HepG2 (cell line): ENCODE data around the gene RAD9A.

Experiments
- E2F1 ChIP-seq: sonication (generic); formaldehyde crosslinking; IDR thresholded peaks from 2 replicates; pipeline ENCODE4 v1.5.0; 2020; ENCODE audit warnings: missing genetic modification reagents
- EEA1 ChIP-seq: sonication (generic); formaldehyde crosslinking; IDR thresholded peaks from 2 replicates; pipeline ENCODE4 v1.5.1; 2020; ENCODE audit warnings: mild to moderate bottlenecking, missing genetic modification reagents, borderline replicate concordance
- EP300 ChIP-seq, 3 experiments: sonication (generic) in 1 of 3; formaldehyde crosslinking in 1 of 3; IDR thresholded peaks; 2 replicates each; pipeline versions ENCODE4 v1.5.1 to v1.6.1; 2011 to 2020; ENCODE audit warnings: low read depth in 2 of 3, low read length in 2 of 3, borderline replicate concordance in 1 of 3, improper control_type of control experiment in 1 of 3, mild to moderate bottlenecking in 1 of 3, missing genetic modification reagents in 1 of 3, moderate library complexity in 1 of 3
- ETV6 ChIP-seq: sonication (generic); formaldehyde crosslinking; conservative IDR thresholded peaks from 2 replicates; pipeline ENCODE4 v1.4.0; 2020; ENCODE audit warnings: missing genetic modification reagents
- JUND ChIP-seq: sonication (generic); formaldehyde crosslinking; IDR thresholded peaks from 2 replicates; pipeline ENCODE4 v1.8.0; 2022; ENCODE audit warnings: mild to moderate bottlenecking, missing genetic modification reagents
- MED1 ChIP-seq: sonication (generic); formaldehyde crosslinking; IDR thresholded peaks from 2 replicates; pipeline ENCODE4 v1.4.0; 2020; ENCODE audit warnings: missing genetic modification reagents
- MTA3 ChIP-seq: sonication (generic); formaldehyde crosslinking; IDR thresholded peaks from 2 replicates; pipeline ENCODE4 v1.4.0; 2020; ENCODE audit warnings: missing genetic modification reagents
- ZNF766 ChIP-seq: sonication (generic); formaldehyde crosslinking; IDR thresholded peaks from 2 replicates; pipeline ENCODE4 v1.5.0; 2020; ENCODE audit warnings: missing genetic modification reagents, borderline replicate concordance
- TF ChIP-seq, protein P1 (sequence below): sonication (generic); formaldehyde crosslinking; IDR thresholded peaks from 2 replicates; pipeline ENCODE4 v1.4.0; 2020; ENCODE audit warnings: low read depth, missing genetic modification reagents
- TF ChIP-seq, protein P2 (sequence below): IDR thresholded peaks from 2 replicates; pipeline ENCODE4 v1.6.1; 2012; ENCODE audit warnings: inconsistent platforms
- TF ChIP-seq, protein P3 (sequence below): sonication (generic); formaldehyde crosslinking; conservative IDR thresholded peaks from 2 replicates; pipeline ENCODE4 v1.8.0; 2022; ENCODE audit warnings: mild to moderate bottlenecking, moderate library complexity, missing genetic modification reagents
- TF ChIP-seq, protein P4 (sequence below), 2 experiments: IDR thresholded peaks; 2 replicates each; pipeline ENCODE4 v1.6.1; 2011 to 2012; ENCODE audit warnings: low read length in 2 of 2, borderline replicate concordance in 1 of 2, low read depth in 1 of 2, mild to moderate bottlenecking in 1 of 2, moderate library complexity in 1 of 2
- TF ChIP-seq, protein P5 (sequence below): sonication (generic); formaldehyde crosslinking; IDR thresholded peaks from 2 replicates; pipeline ENCODE4 v1.5.0; 2020; ENCODE audit warnings: mild to moderate bottlenecking, missing genetic modification reagents, moderate library complexity

DNA sequence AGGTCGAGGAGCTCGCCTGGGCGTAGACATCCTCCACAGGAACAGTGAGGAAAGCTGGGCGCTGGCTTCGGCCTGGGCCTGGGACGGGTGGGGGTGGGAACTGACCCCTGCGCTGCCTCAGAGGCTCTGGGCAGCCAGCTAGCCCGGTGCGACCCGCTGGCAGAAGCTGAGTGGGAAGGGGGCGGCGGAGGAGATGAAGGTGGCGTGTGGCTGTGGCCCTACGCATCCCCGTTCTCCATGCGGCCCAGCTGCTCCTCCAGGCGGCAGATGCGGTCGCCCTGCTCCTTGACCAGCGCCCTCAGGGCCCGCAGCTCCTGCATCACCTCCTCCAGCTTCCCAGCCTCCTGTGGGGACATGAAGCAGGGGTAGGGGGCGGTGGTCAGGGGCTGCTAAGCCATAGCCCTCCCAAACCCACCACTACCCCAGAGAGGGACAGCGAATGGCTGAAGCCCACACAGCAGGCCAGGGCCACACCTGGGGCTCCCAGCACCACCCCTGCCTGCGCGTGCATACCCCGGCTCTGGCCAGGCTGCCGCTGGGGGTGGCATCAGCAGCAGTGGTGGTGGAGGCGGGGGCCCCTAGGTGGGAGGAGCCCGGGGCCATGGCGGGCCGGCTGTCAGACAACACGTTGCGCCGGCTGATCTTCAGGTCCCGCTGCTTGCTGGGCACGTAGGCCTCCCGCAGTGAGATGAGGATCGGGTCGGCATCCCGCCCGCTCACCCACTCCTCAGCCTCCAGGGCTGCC, 46.5 kb downstream of the RAD9A start:
- TF ChIP-seq E2F1 (CRISPR knock-in tag) (no peak), ETV6 (CRISPR knock-in tag) (no peak), MTA3 (CRISPR knock-in tag) (no peak), JUND (CRISPR knock-in tag) (no peak), EP300 (IDR thresholded peaks at IDR 0.05; ENCODE audit: low read depth in 2 of 2, low read length in 2 of 2) (no peak), EP300 (CRISPR knock-in tag; IDR thresholded peaks at IDR 0.05; ENCODE audit: borderline replicate concordance) (no peak), ZNF766 (CRISPR knock-in tag) (no peak), MED1 (CRISPR knock-in tag) (no peak), EEA1 (CRISPR knock-in tag) (no peak)
- TF ChIP-seq, protein P1, sequence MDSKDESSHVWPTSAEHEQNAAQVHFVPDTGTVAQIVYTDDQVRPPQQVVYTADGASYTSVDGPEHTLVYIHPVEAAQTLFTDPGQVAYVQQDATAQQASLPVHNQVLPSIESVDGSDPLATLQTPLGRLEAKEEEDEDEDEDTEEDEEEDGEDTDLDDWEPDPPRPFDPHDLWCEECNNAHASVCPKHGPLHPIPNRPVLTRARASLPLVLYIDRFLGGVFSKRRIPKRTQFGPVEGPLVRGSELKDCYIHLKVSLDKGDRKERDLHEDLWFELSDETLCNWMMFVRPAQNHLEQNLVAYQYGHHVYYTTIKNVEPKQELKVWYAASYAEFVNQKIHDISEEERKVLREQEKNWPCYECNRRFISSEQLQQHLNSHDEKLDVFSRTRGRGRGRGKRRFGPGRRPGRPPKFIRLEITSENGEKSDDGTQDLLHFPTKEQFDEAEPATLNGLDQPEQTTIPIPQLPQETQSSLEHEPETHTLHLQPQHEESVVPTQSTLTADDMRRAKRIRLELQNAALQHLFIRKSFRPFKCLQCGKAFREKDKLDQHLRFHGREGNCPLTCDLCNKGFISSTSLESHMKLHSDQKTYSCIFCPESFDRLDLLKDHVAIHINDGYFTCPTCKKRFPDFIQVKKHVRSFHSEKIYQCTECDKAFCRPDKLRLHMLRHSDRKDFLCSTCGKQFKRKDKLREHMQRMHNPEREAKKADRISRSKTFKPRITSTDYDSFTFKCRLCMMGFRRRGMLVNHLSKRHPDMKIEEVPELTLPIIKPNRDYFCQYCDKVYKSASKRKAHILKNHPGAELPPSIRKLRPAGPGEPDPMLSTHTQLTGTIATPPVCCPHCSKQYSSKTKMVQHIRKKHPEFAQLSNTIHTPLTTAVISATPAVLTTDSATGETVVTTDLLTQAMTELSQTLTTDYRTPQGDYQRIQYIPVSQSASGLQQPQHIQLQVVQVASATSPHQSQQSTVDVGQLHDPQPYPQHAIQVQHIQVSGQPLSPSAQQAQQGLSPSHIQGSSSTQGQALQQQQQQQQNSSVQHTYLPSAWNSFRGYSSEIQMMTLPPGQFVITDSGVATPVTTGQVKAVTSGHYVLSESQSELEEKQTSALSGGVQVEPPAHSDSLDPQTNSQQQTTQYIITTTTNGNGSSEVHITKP (CRISPR knock-in tag), result no peak
- TF ChIP-seq, protein P2, sequence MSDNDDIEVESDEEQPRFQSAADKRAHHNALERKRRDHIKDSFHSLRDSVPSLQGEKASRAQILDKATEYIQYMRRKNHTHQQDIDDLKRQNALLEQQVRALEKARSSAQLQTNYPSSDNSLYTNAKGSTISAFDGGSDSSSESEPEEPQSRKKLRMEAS, result no peak
- TF ChIP-seq, protein P3, sequence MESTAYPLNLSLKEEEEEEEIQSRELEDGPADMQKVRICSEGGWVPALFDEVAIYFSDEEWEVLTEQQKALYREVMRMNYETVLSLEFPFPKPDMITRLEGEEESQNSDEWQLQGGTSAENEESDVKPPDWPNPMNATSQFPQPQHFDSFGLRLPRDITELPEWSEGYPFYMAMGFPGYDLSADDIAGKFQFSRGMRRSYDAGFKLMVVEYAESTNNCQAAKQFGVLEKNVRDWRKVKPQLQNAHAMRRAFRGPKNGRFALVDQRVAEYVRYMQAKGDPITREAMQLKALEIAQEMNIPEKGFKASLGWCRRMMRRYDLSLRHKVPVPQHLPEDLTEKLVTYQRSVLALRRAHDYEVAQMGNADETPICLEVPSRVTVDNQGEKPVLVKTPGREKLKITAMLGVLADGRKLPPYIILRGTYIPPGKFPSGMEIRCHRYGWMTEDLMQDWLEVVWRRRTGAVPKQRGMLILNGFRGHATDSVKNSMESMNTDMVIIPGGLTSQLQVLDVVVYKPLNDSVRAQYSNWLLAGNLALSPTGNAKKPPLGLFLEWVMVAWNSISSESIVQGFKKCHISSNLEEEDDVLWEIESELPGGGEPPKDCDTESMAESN, result no peak
- TF ChIP-seq, protein P4, sequence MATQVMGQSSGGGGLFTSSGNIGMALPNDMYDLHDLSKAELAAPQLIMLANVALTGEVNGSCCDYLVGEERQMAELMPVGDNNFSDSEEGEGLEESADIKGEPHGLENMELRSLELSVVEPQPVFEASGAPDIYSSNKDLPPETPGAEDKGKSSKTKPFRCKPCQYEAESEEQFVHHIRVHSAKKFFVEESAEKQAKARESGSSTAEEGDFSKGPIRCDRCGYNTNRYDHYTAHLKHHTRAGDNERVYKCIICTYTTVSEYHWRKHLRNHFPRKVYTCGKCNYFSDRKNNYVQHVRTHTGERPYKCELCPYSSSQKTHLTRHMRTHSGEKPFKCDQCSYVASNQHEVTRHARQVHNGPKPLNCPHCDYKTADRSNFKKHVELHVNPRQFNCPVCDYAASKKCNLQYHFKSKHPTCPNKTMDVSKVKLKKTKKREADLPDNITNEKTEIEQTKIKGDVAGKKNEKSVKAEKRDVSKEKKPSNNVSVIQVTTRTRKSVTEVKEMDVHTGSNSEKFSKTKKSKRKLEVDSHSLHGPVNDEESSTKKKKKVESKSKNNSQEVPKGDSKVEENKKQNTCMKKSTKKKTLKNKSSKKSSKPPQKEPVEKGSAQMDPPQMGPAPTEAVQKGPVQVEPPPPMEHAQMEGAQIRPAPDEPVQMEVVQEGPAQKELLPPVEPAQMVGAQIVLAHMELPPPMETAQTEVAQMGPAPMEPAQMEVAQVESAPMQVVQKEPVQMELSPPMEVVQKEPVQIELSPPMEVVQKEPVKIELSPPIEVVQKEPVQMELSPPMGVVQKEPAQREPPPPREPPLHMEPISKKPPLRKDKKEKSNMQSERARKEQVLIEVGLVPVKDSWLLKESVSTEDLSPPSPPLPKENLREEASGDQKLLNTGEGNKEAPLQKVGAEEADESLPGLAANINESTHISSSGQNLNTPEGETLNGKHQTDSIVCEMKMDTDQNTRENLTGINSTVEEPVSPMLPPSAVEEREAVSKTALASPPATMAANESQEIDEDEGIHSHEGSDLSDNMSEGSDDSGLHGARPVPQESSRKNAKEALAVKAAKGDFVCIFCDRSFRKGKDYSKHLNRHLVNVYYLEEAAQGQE (IDR thresholded peaks at IDR 0.05; ENCODE audit: borderline replicate concordance in 1 of 2, low read depth in 1 of 2, low read length in 2 of 2), result no peak
- TF ChIP-seq, protein P5, sequence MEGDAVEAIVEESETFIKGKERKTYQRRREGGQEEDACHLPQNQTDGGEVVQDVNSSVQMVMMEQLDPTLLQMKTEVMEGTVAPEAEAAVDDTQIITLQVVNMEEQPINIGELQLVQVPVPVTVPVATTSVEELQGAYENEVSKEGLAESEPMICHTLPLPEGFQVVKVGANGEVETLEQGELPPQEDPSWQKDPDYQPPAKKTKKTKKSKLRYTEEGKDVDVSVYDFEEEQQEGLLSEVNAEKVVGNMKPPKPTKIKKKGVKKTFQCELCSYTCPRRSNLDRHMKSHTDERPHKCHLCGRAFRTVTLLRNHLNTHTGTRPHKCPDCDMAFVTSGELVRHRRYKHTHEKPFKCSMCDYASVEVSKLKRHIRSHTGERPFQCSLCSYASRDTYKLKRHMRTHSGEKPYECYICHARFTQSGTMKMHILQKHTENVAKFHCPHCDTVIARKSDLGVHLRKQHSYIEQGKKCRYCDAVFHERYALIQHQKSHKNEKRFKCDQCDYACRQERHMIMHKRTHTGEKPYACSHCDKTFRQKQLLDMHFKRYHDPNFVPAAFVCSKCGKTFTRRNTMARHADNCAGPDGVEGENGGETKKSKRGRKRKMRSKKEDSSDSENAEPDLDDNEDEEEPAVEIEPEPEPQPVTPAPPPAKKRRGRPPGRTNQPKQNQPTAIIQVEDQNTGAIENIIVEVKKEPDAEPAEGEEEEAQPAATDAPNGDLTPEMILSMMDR (CRISPR knock-in tag), result no peak
